ENCODE results near the gene DCPS.
A peak's percentile ranks its signal among the peaks of the same experiment; 100 is the strongest.
"Not testable (repeated sequence)": the region's sequence is repeated elsewhere in the genome, so short reads cannot be mapped to it uniquely, and the experiment has no call there.

The DCPS gene

DNA sequence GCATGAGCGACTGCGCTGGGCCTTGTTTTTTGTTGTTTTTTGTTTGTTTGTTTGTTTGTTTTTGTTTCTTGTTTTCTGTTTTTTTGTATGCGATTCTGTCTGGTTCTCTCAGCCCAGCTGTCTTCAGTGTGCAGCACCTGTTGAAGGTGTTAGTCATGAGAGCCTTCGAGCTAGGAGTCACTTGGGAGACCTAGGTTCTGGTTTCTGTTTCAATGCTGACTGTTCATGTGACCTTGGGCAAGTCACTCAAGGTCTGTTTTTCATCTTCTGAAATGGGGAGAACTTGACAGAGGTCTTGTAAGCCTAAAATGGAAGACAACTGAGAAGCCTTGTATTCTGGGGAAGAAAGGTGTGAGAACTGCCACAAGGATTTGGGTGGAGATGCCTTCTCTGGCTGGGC, 1.8 kb downstream of the DCPS start:
- TF ChIP-seq, protein P1, sequence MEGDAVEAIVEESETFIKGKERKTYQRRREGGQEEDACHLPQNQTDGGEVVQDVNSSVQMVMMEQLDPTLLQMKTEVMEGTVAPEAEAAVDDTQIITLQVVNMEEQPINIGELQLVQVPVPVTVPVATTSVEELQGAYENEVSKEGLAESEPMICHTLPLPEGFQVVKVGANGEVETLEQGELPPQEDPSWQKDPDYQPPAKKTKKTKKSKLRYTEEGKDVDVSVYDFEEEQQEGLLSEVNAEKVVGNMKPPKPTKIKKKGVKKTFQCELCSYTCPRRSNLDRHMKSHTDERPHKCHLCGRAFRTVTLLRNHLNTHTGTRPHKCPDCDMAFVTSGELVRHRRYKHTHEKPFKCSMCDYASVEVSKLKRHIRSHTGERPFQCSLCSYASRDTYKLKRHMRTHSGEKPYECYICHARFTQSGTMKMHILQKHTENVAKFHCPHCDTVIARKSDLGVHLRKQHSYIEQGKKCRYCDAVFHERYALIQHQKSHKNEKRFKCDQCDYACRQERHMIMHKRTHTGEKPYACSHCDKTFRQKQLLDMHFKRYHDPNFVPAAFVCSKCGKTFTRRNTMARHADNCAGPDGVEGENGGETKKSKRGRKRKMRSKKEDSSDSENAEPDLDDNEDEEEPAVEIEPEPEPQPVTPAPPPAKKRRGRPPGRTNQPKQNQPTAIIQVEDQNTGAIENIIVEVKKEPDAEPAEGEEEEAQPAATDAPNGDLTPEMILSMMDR (IDR thresholded peaks at IDR 0.05), result no peak
- no peaks in the 10 kb centered on the region for H3K9me3 ChIP-seq
- H3K4me1 ChIP-seq, result peaks cover 0 to 14% (median 7%) of the 10 kb centered on the region in 4 donors
- H3K36me3 ChIP-seq, result peaks cover 0 to 15% (median 6%) of the 10 kb centered on the region in 3 donors
- H3K27me3 ChIP-seq, result no peaks in the 10 kb centered on the region
- DNase-seq, result no peak
- H3K4me3 ChIP-seq, result no peak overlapping the region
- H3K27ac ChIP-seq, result no peak overlapping the region
- intact Hi-C loops (cut with DNase I; ENCODE audit: low total_unique reads), result no loop called here

DNA sequence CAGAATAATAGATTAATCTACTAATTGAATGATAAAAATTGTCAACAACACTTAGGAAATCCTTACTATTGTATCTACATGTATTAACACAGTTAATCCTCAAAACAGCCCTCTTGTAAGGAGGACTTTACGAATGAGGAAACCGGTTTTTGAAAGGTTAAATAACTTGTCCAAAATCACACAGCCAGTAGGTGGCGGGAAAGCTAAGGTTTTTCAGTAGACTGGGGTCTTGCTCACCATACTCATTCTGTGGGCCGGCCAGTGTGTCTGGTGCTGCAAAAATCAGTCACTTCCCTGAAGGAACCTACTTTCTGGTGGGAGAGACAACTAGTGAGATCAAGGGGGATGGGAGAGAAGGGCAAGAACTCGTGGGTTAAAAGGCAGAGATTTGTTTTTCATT, 3.8 kb downstream of the DCPS start:
- Histone ChIP-seq H3K4me1 (peaks cover 0 to 15% (median 7%) of the 10 kb centered on the region in 4 donors), H3K9me3 (no peaks in the 10 kb centered on the region), H3K4me3 (no peak overlapping the region), H3K27ac (no peak overlapping the region), H3K27me3 (no peaks in the 10 kb centered on the region), H3K36me3 (peaks cover 3 to 12% (median 5%) of the 10 kb centered on the region in 3 donors)
- DNase-seq, result no peak
- TF ChIP-seq, protein P1 (IDR thresholded peaks at IDR 0.05), result peak in 1 of 2 experiments; percentile 4
- intact Hi-C loops (cut with DNase I; ENCODE audit: low total_unique reads), result no loop called here

DNA sequence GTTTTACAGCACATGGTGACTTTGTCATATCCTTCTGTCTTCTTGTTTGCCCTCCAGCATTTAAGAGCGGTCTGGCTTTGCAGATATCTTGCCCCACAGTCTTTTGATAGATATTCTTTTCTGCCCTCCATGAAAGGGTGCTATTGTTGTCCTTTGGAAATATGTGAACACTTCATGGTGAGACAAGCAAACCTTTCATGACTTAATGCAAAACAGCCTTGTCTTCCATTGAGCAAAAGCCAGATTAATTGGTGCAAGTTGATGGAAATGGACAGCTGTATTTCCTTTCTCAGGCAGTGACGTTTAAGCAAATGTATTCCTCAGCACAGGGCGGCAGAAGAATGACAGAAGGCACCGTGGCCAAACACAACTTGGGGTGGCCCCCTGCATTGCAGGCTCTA, 4.4 kb downstream of the DCPS start:
- no peak for DNase-seq
- H3K27ac ChIP-seq, result no peak overlapping the region
- intact Hi-C loops (cut with DNase I; ENCODE audit: low total_unique reads), result no loop called here
- H3K9me3 ChIP-seq, result no peaks in the 10 kb centered on the region
- no peak overlapping the region for H3K4me3 ChIP-seq
- peaks cover 3 to 15% (median 5%) of the 10 kb centered on the region in 3 donors for H3K36me3 ChIP-seq
- TF ChIP-seq, protein P1 (IDR thresholded peaks at IDR 0.05), result no peak
- H3K4me1 ChIP-seq, result peaks cover 0 to 14% (median 7%) of the 10 kb centered on the region in 4 donors
- no peaks in the 10 kb centered on the region for H3K27me3 ChIP-seq

DNA sequence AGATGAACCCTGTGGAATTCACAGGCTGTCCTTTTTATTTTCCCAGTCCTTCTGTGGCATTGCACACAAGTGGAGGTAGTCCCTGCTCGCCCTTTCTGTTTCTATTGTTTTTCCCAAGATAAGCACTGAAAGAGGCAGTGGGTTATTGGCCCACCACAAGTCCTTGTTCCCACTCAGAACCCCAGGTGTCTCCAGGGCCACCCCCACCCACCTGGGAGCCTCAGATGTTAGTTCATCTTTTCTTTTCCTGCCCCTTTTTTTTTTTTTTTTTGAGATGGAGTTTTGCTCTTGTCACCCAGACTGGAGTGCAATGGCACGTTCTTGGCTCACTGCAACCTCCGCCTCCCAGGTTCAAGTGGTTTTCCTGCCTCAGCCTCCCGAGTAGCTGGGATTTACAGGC, 4.9 kb downstream of the DCPS start:
- H3K36me3 ChIP-seq, result peaks cover 3 to 15% (median 5%) of the 10 kb centered on the region in 3 donors
- DNase-seq; H3K4me3 ChIP-seq; H3K9me3 ChIP-seq; H3K27ac ChIP-seq; H3K27me3 ChIP-seq; intact Hi-C loops (cut with DNase I; ENCODE audit: low total_unique reads): not testable (repeated sequence)
- peaks cover 0 to 11% (median 7%) of the 10 kb centered on the region in 4 donors for H3K4me1 ChIP-seq

DNA sequence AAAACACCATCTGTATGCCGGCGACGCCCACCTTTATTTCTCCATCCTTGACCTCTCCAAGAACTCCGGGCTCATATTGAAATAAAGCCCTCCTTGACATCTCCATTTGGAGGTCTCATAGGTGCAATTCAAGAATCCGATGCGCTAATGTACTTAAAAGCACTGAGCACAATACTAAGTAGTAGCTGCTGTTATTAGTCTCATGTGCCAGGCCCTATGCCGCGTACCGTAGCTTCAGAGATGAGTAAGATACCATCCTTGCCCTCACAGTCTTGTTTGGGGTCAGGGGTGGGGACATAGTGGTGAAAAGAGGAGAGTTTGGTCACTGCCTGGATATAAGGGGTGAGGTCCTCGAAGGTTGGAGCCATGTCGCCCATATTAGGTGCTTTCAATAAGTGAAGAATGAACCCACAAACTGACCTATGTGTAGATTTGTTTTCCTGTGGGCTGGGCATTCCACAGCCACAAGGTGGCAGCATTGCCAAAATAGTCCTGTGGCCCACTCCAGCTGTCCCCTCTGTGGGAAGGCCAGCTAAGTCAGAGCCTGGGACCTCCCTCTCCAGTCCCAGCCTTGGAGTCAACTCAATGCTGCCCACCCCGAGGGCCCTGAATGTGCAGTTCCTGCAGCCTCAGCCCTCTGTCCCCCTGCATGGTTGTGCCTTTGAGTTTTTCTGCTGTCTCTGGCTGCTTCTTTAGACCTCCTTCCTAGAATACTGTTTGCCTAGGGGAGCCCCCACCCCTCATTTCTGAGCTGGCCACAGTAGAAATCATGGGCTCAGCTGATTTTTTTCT, 6.5 kb downstream of the DCPS start:
- intact Hi-C loops (cut with DNase I; ENCODE audit: low total_unique reads), result loop anchor here (5.0 to 10.0 kb wide), 2 partner anchors 104 to 172 kb away; no protein-coding TSS in a partner anchor
- peaks cover 0 to 6% (median 2%) of the 10 kb centered on the region in 4 donors for H3K4me1 ChIP-seq
- TF ChIP-seq, protein P1 (IDR thresholded peaks at IDR 0.05), result peak; percentile 81 to 88
- DNase-seq, result peak; percentile 75 to 83
- H3K27me3 ChIP-seq, result no peaks in the 10 kb centered on the region
- no peaks in the 10 kb centered on the region for H3K9me3 ChIP-seq
- H3K4me3 ChIP-seq, result no peak overlapping the region
- H3K27ac ChIP-seq, result no peak overlapping the region
- peaks cover 3 to 15% (median 5%) of the 10 kb centered on the region in 3 donors for H3K36me3 ChIP-seq

DNA sequence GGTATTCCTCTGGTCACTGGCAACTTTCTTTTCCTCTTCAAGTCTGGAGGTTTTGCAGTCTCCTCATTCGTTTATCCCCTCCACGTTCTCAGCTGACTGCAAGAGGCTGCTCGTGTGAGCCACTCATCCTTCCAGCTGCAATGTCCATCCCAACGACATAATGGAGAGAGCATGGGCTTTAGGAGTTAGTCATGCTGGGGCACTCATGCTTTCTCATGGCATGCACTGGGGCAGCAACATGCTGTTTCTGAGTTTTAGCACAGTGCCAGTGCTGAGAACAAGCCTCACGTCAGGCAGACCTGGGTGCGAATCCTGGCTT, 7.1 kb downstream of the DCPS start:
- intact Hi-C loops (cut with DNase I; ENCODE audit: low total_unique reads), result loop anchor here (5.0 to 10.0 kb wide), 2 partner anchors 104 to 171 kb away; no protein-coding TSS in a partner anchor
- Histone ChIP-seq H3K27me3 (no peaks in the 10 kb centered on the region), H3K4me1 (peaks cover 0 to 6% (median 2%) of the 10 kb centered on the region in 4 donors), H3K27ac (no peak overlapping the region), H3K9me3 (no peaks in the 10 kb centered on the region), H3K4me3 (no peak overlapping the region), H3K36me3 (peaks cover 3 to 15% (median 5%) of the 10 kb centered on the region in 3 donors)
- TF ChIP-seq, protein P1 (IDR thresholded peaks at IDR 0.05), result no peak
- DNase-seq, result no peak
